GM18498 (cell line): ENCODE results near the gene F8A1.
"Not testable (repeated sequence)": the region's sequence is repeated elsewhere in the genome, so short reads cannot be mapped to it uniquely, and the experiment has no call there.

ENCODE experiments used
- ATAC-seq: cut with Tn5 transposase; IDR thresholded peaks from one replicate; pipeline ENCODE4 v1.9.1; 2021; ENCODE audit warnings: mild to moderate bottlenecking, moderate library complexity; ENCODE audit not compliant: unreplicated experiment

Gene F8A1

DNA sequence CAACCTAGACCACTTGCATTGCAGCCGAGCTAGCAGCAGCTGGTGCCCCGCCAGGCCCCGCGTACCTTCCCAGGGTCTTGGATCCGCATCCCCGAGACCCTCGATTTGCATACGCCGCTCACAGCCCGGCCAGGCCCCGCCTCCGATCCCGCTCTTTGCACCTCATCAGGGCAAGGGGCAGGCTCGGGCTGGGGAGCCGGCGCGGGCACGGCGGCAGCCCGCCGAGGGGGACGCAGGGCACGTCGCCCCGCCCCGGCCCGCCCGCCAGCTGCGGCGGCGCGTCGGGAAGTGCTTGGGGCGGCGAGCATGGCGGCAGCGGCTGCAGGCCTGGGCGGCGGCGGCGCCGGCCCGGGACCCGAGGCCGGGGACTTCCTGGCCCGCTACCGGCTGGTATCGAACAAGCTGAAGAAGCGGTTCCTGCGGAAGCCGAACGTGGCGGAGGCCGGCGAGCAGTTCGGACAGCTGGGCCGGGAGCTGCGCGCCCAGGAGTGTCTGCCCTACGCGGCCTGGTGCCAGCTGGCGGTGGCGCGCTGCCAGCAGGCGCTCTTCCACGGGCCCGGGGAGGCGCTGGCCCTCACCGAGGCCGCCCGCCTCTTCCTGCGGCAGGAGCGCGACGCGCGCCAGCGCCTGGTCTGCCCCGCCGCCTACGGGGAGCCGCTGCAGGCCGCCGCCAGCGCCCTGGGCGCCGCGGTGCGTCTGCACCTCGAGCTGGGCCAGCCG lies at the start of gene F8A1:
Gene F8A1, plus strand, starts transcription at position 287 of the 720 bp plus-strand sequence. Its CDS starts 20 bp downstream, at position 307.
- peak; percentile 79 for ATAC-seq

- ATAC-seq, result no peak
Observed at GRCh38 chrX:154840856-154841255, 45.3 kb upstream of the F8A1 start.

DNA sequence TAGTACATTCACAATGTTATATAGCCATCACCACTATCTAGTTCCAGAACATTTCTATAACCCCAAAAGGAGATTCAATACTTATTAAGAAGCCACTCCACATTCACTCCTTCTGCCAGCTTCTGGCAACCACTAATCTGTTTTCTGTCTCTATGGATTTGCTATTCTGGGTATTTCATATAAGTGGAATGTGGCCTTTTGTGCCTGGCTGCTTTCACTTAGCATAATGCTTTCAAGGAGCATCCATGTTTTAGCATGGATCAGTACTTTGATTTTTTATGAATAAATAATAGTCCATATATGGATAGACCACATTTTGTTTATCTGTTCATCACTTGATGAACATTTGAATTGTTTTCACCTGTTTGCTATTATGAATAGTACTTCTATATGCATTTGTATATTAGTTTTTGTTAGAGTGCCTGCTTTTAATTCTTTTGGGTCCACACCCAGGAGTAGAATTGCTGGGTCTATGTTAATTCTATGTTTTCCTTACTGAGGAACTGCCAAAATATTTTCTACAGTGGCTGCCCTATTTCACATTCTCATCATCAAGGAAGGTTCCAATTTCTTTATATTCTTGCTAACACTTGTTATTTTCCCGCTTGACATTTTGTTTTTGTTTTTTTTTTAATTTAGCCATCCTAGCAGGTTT lies 35.1 kb upstream of the F8A1 start:
- no peak for ATAC-seq

DNA sequence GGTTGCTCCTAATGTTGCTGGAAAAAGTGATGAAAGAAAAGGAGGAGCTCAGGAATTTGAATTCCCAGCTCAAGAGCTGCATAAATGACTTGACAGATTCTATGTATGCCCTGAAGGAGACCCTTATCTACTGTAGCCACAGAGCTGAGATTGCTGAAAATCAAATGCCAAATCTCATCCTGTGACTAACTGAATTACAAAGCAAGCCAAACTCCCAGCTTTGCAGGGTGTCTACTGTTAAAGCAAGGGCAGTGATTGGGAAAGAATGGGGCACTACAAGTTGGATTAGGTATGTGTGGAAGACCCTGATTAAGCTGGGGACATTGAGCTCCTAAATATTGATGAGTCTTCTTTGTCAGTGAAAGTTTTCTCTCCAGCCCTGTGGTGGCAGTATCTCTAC lies 30.9 kb upstream of the F8A1 start:
- no peak for ATAC-seq

- not testable (repeated sequence) for ATAC-seq
Observed at GRCh38 chrX:154868522-154868921, 17.6 kb upstream of the F8A1 start.

- no peak for ATAC-seq
Observed at GRCh38 chrX:154873329-154873728, 12.8 kb upstream of the F8A1 start.

DNA sequence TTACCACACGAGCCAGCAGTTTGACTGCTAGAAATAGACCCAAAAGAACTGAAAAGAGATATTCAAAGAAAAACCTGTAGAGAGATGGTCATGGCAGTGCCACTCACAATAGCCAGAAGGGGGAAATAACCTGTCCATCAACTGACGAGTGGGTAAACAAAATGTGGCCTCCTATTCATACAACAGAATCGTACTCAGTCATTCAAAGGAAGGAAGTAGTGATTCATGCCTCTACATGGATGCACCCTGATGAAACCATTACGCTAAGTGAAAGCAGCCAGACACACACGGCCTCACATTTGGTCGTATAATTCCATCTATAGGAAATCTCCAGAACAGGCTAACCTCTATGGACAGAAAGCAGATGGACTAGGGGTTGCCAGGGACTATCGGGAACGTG lies 2.1 kb upstream of the F8A1 start:
- not testable (repeated sequence) for ATAC-seq

DNA sequence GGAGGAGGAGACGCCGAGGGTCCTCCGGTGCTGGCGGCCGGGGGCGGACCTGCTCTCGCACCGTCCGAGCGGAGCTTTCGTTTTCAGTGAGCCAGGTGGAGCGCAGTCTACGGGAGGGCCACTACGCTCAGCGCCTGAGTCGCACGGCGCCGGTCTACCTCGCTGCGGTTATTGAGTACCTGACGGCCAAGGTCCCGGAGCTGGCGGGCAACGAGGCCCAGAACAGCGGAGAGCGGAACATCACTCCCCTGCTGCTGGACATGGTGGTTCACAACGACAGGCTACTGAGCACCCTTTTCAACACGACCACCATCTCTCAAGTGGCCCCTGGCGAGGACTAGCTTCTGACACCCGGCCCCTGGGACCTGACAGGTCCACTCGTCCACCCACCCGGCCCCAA lies 1.1 kb upstream of the F8A1 start:
- ATAC-seq, result not testable (repeated sequence)

GRCh38 chrX:154885549-154885948 lies 606 bp upstream of the F8A1 start:
- not testable (repeated sequence) for ATAC-seq

- peak; percentile 64 for ATAC-seq
Observed at GRCh38 chrX:154886789-154887221, 650 bp downstream of the F8A1 start.

GRCh38 chrX:154890990-154891639 lies 5.0 kb downstream of the F8A1 start:
- ATAC-seq, result no peak

DNA sequence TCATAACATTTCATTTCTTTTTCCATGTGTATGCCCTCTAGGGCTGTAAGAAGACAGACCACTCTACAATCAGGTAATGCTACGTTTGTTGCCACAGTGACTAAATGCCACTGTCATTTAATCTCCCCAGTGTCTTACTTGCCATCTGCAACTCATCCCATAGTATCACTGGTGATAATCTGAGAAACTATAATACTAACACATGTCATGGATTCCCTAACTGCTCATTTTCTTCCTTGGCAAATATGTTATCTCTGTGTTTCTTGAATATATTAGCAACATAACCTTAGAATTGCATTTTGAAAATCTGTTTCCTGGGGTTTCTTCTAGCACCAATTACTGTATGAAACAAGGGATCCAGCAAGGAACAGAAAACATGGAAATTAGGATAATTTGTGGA lies 6.1 kb downstream of the F8A1 start:
- ATAC-seq, result no peak

GRCh38 chrX:154900323-154900722 lies 14.2 kb downstream of the F8A1 start:
- no peak for ATAC-seq

GRCh38 chrX:154902408-154902807 lies 16.3 kb downstream of the F8A1 start:
- ATAC-seq, result no peak

- no peak for ATAC-seq
Observed at GRCh38 chrX:154908821-154909220, 22.7 kb downstream of the F8A1 start.

- ATAC-seq, result not testable (repeated sequence)
Observed at GRCh38 chrX:154910048-154910447, 23.9 kb downstream of the F8A1 start.

- not testable (repeated sequence) for ATAC-seq
Observed at GRCh38 chrX:154910528-154910927, 24.4 kb downstream of the F8A1 start.

DNA sequence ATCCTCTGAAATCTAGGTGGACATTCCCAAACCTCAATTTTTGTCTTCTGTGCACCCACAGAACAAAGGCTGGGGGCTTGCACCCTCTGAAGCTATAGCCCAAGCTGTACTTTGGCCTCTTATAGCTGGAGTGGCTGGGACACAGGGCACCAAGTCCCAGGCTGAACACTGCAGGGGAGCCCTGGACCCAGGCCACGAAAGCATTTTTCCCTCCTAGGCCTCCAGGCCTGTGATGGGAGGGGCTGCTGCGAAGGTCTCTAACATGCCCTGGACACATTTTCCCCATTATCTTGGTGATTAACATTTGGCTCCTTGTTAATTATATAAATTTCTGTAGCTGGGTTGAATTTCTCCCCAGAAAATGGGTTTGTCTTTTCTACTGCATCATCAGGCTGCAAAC lies 27.9 kb downstream of the F8A1 start:
- ATAC-seq, result no peak

DNA sequence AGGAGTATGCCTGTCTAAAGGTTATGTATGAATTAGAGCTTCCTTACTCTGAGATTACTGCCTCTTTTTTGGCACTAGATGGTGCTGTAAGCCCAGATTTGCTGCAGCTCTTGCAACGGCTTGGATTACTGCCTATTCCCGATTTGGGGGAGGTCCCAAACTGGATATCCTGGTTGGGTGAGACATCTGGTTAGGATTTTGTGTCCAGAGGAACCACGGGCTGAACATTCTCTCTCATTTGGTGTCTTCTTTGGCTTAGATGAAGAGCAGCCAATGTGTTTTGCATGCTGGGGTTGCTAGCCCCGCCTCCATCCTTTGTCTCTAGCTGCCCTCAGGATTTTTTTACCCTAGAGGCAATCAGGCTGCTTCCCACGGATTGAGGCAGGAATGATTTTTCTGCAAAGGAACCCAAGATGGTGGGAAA lies 31.9 kb downstream of the F8A1 start:
- ATAC-seq, result no peak

GRCh38 chrX:154924771-154925170 lies 38.6 kb downstream of the F8A1 start:
- not testable (repeated sequence) for ATAC-seq
